ENCODE measurements around the gene MYLK4. TPM values are rescaled to one million over a fixed set of nuclear protein-coding genes. Genes with fewer than 3 reads are reported as not detected.

Gene MYLK4
- polyA plus RNA-seq, 3 donors: 0.04 to 0.45 (median 0.08) TPM

DNA sequence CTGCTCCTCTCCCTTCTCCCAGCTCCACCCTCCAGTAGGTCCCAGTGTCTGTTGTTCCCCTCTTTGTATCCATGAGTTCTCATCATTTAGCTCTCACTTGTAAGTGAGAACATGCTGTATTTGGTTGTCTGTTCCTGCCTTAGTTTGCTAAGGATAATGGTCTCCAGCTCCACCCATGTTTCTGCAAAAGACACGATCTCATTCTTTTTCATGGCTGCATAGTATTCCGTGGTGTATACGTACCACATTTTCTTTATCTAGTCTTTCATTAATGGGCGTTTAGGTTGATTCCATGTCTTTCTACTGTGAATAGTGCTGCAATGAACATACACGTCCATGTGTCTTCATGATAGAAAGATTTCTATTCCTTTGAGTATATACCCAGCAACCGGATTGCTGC lies 136.6 kb downstream of the MYLK4 start:
- 100% methylated on average over 1 of the region's 6 CpGs for WGBS (ENCODE audit: insufficient coverage)
- H4K20me1 ChIP-seq (ENCODE audit: insufficient read depth, low read length): no peaks in the 10 kb centered on the region

More for the DNA sequence above, 136.6 kb downstream of the MYLK4 start:
- H2AFZ ChIP-seq (ENCODE audit: insufficient read depth, low read depth, low read length, poor library complexity, severe bottlenecking): no peak overlapping the region
- H3K36me3 ChIP-seq (replicated peaks in 1 of 2; ENCODE audit: control insufficient read depth in 1 of 2, insufficient read depth in 2 of 2, low read length in 2 of 2): no peaks in the 10 kb centered on the region
- no peak overlapping the region for H3K27ac ChIP-seq (ENCODE audit: low read depth in 1 of 2, low read length in 2 of 2)
- H3K4me1 ChIP-seq (ENCODE audit: control insufficient read depth in 1 of 2, insufficient read depth in 2 of 2, low read length in 2 of 2): no peaks in the 10 kb centered on the region
- no peaks in the 10 kb centered on the region for H3K36me3 Mint-ChIP-seq
- no peaks in the 10 kb centered on the region for H3K79me2 ChIP-seq (ENCODE audit: insufficient read depth, low read length)
- H3K4me3 ChIP-seq (replicated peaks in 1 of 3; ENCODE audit: low read depth in 2 of 3, low read length in 3 of 3): no peak overlapping the region
- TF ChIP-seq, protein P1, sequence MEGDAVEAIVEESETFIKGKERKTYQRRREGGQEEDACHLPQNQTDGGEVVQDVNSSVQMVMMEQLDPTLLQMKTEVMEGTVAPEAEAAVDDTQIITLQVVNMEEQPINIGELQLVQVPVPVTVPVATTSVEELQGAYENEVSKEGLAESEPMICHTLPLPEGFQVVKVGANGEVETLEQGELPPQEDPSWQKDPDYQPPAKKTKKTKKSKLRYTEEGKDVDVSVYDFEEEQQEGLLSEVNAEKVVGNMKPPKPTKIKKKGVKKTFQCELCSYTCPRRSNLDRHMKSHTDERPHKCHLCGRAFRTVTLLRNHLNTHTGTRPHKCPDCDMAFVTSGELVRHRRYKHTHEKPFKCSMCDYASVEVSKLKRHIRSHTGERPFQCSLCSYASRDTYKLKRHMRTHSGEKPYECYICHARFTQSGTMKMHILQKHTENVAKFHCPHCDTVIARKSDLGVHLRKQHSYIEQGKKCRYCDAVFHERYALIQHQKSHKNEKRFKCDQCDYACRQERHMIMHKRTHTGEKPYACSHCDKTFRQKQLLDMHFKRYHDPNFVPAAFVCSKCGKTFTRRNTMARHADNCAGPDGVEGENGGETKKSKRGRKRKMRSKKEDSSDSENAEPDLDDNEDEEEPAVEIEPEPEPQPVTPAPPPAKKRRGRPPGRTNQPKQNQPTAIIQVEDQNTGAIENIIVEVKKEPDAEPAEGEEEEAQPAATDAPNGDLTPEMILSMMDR (IDR thresholded peaks at IDR 0.05): no peak
- H3K4me1 Mint-ChIP-seq: no peaks in the 10 kb centered on the region
- H3K9me3 ChIP-seq (replicated peaks in 1 of 2; ENCODE audit: control insufficient read depth in 1 of 2, insufficient read depth in 1 of 2, low read length in 2 of 2): no peaks in the 10 kb centered on the region
- no peaks in the 10 kb centered on the region for H3K27me3 ChIP-seq (ENCODE audit: control insufficient read depth in 2 of 2, insufficient read depth in 2 of 2, low read length in 2 of 2)
- H3K9me3 Mint-ChIP-seq: peaks cover 2 to 5% (median 4%) of the 10 kb centered on the region in 7 donors
- no peak overlapping the region for H3K4me2 ChIP-seq (replicated peaks; ENCODE audit: extremely low read depth, low read length, poor library complexity, severe bottlenecking)
- H3K4me3 Mint-ChIP-seq: no peak overlapping the region
- peaks cover under 1 to 9% (median 7%) of the 10 kb centered on the region in 3 donors for H3K27me3 Mint-ChIP-seq (ENCODE audit: low read depth in 3 of 3)
- no peak for DNase-seq
- H3K9ac ChIP-seq (ENCODE audit: insufficient read depth, low read length, poor library complexity, severe bottlenecking): no peak overlapping the region
- intact Hi-C loops (cut with micrococcal nuclease): no loop called here
- H3K27ac Mint-ChIP-seq: no peak overlapping the region

Other genes starting within 250 kb of the MYLK4 start
- gene WRNIP1, start 14.5 kb upstream of the MYLK4 start, polyA plus RNA-seq: 10 to 100 TPM; 17.5 to 25.8 (median 17.8) TPM
- gene SERPINB1, start 90.9 kb upstream of the MYLK4 start, polyA plus RNA-seq: 100 to 1,000 TPM; 126 to 307 (median 306) TPM
- 10 to 100 TPM; 34.3 to 77.7 (median 43.4) TPM for gene SERPINB9, start 152.4 kb upstream of the MYLK4 start, polyA plus RNA-seq
- 100 to 1,000 TPM; 117 to 208 (median 200) TPM for gene SERPINB6, start 220.6 kb upstream of the MYLK4 start, polyA plus RNA-seq
- 100 to 1,000 TPM in 2 of 3 donors, 10 to 100 TPM in 1; 30.0 to 281 (median 146) TPM for gene NQO2, start 249.0 kb upstream of the MYLK4 start, polyA plus RNA-seq